ENCODE results near the gene PSMB7.

PSMB7 gene

GRCh38 chr9:124410321-124410913 is 4.8 kb downstream of the PSMB7 start:
- no peak for DNase-seq (ENCODE audit: low spot score)

- no peak for DNase-seq (ENCODE audit: low spot score)
These were observed 5.8 kb downstream of the PSMB7 start for GRCh38 chr9:124409410-124409809.

DNA sequence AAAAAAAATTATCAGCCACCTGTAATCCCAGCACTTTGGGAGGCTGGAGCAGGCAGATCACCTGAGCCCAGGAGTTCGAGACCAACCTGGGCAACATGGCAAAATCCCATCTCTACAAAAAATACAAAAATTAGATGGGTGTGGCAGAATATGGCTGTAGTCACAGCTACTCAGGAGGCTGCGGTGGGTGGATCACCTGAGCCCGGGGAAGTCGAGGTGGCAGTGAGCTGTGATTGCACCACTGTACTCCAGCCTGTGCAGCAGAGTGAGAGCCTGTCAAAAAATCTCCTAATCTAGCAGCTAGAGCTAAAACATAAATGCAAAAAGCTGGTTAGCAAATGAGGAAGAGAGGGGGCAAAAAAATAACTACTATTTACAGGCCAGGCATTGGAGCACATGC is 12.0 kb downstream of the PSMB7 start:
- DNase-seq (ENCODE audit: low spot score), result no peak

DNA sequence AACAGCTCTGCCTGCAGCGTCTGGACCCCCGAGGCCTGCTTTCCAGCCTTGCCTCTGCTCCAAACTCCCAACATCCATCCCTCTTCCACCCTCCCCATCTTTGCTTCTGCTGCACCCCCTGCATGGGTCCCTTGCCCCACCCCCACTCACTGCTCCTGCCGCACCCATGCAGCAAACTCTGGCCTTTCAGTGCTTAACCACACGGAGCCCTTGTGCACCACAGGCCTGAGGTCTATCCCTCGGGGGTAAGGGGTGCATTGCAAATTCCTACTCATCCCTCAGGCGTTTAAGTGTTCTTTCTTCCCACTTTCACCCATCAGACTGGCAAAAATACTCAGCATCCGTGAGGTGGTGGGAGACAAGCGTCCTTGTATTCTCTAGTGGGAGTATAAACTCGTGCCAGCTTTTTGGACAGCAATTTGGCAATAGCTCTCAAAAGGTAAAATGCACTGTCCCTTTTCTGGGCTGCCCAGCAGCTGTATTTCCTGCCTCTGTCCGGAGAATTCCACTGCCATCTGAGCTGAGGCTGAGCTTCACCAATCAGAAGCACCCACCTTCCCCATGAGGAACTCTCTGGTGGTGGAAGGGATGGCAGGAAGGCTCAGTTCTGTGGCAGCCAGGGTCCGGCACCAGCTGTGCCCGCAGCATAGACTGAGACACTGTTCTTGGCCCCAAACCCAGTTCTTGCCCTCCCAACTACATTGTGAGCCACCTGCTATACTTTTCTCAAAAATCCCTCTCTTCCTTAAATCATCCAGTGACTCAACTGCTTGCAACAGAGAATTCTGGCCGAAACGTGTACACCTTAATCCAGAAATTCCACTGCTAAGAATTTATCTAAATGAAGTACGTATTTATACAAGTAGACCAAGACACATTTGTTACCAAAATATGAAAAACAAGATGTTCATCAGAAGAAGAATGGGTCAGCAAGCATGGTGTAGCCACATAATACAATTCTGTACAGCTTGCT is 15.0 kb downstream of the PSMB7 start:
- no peak for DNase-seq (ENCODE audit: low spot score)

DNA sequence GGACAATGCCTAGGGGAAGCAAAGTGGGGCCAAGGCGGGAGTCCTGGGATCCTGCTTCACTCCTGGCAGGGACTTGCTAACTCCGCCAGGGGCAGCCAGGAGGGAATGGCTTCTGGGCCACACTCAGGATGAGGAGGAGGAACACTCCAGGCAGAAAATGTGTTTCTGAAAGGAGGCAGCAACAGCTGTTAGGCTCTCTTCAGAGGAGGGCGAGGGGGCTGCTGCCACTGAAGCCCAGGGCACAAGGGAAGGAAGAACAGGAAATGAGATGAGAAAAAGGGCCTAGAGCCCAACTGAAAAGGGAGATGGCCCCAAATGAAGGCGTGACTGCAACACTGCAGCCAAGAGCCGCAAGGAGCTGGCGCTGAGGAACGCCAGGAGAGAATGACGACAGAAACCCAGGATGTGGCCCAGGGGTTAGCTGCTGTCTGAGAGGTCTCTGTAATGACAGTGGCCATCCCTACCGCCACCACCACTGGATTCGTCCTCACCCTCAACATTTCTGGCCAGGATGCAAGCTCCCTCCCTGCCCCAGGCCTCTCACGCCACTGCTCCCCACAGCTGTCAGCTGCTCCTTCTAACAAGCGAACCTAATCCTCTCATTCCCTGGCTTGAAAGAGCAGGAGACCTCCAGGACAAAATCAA is 15.8 kb downstream of the PSMB7 start:
- DNase-seq (ENCODE audit: low spot score), result peak; percentile 41

- no peak for DNase-seq (ENCODE audit: low spot score)
These were observed 16.9 kb downstream of the PSMB7 start for GRCh38 chr9:124398191-124398935.

DNA sequence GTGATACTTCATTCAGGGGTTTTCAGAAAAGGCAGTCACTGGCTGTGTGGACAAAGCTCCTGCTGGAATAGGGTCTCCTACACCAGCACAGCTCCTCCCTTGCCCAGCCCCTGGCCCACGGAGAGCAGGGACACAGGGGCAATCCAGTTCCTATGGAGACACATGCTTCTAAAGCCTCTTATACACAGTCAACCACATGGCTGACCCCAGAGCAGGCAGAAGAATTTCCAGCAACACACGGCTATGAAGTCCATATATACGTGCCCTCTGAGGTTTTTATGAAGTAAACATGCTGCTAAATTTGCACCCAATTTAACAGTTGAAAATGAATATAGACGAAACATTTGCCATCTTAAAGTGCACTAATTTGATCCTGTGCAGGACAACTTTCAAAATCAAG is 19.4 kb downstream of the PSMB7 start:
- DNase-seq (ENCODE audit: low spot score), result no peak

DNA sequence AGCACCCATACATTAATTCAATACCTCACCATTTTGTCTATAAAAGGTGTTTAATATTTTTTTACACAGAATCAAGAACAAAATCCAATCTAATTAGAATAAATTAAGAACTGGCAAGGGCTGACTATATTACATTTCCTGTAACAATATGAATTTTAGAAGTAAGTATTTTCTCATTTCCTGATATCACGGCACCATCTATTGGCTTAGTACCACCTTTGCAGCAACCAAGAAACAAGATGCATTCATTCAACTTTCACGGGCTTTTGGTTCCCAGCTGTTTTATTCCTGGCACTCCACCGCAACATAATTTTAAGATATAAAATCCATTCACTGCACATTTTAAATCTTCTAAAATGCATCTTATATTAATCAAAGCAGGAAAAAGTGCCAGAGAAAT is 20.6 kb downstream of the PSMB7 start:
- DNase-seq (ENCODE audit: low spot score), result no peak

DNA sequence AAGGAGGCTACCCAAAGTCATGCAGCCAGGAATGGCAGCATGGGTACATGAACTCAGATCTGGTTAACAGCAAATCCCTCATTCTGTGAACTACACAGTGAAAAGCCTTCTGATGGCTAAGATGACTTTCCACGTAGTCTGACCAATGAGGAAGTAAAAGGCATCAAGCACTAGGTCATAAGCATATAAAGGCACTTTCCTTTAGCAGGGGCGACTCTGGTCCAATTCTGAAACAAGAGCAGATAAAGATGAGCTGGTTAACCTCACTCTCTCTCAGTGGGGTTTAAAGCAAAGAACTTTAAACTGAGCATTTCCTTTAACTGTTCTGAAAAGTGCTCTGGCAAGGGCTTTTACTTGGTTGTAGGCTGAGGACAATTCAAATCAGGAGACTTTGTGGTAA is 21.1 kb downstream of the PSMB7 start:
- DNase-seq (ENCODE audit: low spot score), result no peak

DNA sequence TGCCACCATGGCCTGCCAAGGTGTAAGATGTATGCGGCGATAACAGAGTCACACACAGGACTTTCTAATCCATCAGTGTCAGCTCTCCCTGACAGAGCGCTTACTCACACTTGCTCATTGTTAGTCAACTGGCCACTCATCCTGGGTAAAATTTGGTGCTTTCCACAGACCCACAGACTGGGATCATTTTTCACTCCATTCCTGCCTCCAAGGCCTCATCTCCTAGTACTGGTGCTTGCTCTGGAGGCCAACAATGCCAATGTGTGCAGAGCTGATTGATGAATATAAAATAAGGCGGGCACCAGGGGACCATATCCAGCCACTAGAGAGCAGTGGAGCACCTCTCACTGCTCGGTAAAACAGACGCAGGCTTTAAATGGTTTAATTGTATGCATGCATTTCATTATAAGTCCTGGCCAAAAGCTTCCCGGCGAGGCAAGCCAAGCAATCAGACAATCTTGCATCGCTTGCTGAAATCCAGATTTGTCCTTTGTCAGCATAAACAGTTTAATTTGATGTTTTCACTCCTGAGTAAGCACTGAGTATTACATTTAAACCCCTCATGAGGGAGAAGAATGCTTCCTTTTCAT is 22.3 kb downstream of the PSMB7 start:
- peak; percentile 89 for DNase-seq (ENCODE audit: low spot score)

- DNase-seq (ENCODE audit: low spot score), result no peak
These were observed 22.9 kb downstream of the PSMB7 start for GRCh38 chr9:124392254-124392870.

DNA sequence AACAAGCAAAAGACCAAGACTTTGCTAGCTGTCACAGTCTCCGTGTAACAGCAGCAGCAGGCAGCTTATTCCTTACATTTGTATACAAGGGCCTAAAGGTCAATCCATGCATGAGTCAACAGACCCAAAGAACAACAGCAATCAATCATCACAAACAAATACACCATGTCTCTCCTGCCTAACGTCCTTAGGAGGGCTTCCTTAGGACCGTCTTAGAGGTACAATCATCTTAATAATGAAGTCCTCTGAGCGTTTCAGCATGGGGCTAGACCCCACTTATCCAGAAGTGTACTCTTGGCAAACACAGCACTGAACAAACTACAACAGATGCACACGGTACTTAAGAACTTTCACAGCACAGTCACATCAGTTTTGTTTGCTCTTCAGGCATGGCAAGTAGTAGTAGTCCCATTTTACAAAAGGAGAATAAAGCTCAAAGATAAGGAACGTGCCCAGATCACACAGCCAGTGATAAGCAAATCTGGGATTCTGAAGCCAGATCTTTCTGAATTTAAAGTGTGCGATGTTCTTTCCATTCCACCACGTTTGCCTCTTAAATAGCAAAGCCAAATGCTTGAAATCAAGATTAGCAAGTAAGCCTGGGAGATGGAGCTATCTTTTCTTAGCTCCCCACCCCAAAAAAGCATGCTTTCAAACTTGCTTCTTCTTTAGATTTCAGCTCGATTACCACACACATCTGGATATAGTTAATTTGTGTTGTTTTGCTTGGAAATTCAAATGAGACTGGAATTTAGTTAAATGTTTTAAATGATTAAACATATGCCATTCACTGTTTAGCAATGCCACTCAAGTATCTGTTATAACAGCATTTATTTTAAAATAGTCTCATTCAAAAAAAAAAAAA is 24.2 kb downstream of the PSMB7 start:
- DNase-seq (ENCODE audit: low spot score), result no peak

GRCh38 chr9:124389146-124389939 is 25.9 kb downstream of the PSMB7 start:
- no peak for DNase-seq (ENCODE audit: low spot score)

DNA sequence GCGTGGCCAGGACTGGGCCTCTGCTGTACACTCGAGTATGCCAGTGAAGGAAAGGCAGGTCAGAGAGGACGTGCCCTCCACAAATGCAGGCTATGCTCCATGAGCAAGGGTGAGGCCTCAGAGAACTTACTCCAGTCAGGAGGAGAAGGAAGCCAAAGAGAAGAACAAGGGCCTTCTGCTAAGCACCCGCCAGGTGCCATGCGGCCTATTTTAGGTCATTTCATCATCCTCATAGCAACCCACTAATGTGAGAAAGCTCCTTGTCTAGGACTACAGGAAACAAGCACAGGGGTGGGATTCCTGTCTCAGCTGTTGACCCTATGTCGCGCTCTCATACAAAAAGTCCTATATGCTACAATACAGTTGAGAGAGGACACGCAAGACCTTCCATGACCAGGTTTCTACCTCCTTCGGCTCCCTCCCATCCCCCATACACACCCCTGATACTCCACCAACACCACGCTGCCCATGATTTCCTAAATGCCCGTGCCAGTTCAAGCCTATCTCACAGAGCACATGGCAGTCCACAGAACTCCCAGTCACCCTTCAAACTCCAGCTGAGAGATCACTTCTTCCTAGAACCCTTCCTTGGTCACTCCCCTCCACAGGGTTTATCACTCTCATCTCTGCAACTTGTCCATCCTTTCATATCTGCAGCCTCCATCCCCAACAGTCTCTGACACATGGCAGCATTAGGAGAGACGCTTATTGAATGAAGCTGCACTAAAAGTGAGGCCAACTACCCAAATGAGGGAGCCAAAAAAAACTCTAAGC is 26.8 kb downstream of the PSMB7 start:
- no peak for DNase-seq (ENCODE audit: low spot score)

- DNase-seq (ENCODE audit: low spot score), result no peak
These were observed 29.0 kb downstream of the PSMB7 start for GRCh38 chr9:124386201-124386600.

- DNase-seq (ENCODE audit: low spot score), result no peak
These were observed 29.6 kb downstream of the PSMB7 start for GRCh38 chr9:124385623-124386022.

DNA sequence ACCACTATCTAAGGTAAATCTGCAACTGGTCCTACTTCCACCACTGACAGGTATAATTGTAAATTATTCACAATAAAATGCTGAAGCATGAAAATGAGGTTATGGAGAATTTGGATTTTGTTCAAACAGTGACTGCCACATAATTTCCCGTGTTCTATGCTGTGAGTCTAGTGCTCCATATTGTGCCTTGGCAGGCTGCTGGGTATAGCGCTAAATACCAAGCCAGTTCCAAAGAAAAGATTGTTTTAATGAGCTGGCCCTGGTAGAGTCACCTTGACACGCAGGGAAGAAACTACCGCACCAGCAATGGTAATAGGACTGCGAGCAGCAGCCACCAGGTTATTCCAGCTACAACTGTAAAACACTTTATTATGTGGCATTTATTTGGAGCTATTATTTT is 30.4 kb downstream of the PSMB7 start:
- no peak for DNase-seq (ENCODE audit: low spot score)

DNA sequence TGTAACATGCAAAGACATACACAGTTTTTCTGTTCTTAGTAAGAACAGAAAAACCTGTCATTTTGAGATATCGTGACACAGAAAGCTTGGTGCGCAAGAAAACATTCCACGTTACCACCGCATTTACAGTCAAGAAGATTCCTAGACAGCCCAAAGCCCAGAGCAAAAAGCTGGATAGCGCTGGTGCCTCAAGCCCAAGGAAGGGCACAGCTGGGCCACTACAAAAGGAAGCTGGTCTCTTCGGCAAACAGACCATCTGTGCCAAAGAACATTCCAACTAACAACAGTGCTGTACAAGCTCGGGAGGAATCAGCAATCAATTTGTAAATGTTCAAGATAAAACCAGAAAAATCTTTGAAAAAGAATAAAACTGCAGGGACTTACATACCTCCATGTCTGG is 31.0 kb downstream of the PSMB7 start:
- DNase-seq (ENCODE audit: low spot score), result no peak

All from globus pallidus (tissue), 1 donor.